Activated gamma-delta T cell (primary cell): Measurements from ENCODE around the gene GNAI2.
A peak's percentile ranks its signal among the peaks of the same experiment; 100 is the strongest.
"Not testable (repeated sequence)": the region's sequence is repeated elsewhere in the genome, so short reads cannot be mapped to it uniquely, and the experiment has no call there.

Experiments used
- DNase-seq: peaks from one replicate; lab custom pipeline; 2025; lab: John Stamatoyannopoulos, UW

Gene GNAI2

DNA sequence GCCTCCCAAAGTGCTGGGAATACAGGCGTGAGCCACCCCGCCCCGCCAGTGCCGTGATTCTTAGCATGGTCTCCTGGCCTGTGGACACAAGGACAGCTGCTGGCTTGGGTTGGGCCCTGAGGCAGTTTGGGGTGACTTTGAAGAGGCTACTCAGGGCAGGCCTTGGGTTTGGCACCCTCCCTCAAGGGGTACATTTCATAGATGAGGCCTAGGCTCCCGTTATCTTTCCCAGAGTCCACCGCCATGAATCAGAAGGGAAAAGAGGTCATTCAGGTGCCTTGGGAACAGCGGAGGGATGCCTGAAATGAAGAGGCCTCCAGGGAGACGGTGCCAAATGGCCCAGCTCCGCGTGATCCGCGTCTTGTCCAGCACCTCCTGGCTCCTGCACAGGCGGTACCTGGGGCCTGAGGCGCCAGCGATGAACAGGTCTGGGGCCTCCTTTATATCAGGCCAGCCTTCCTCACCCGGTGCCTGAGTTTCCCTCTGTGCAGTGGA, 9.3 kb downstream of the GNAI2 start:
- DNase-seq = no peak

- DNase-seq = peak; percentile 93
Measured at GRCh38 chr3:50245831-50246516, 10.0 kb downstream of the GNAI2 start.

DNA sequence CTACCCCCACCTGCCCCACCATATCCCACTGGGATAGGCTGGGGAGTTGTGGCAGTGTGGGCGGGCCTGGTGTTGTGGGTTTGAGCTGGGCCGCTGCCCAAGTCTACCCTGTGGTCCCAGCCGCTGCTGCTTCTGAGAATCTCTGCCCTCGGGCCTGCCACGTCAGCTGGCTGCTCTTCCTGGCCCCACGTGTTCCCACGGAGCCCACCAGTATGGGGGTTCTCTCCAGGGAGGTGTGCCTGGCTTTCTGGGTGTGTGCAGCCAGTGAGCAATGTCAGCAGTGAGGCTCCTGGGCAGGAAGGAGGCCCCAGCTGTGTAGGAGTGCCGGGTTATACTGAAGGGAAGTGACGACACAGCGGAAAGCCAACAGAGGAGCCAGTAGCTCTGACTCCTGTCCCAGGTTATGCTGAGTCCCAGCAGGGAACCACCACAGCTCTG, 10.5 kb downstream of the GNAI2 start:
- peak; percentile 50 for DNase-seq

DNA sequence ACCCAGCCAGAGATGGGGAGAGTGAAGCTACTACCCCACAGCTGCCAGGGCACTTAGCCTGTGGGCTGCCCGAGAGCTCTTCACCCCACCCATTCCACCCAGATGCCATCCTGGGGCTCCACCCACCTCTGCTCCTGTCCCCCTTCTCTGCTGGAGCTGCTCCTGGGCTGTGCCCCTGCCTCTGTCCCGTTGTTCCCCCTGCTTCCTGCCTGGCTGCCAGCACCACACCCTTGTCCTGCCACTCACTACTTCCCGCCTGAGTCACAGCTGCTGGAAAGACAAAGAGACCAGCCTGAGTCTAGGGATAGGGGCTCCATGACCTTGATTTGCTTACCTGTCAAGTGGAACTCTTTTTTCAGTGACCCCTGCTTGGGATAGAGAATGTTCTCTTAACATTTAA, 12.4 kb downstream of the GNAI2 start:
- DNase-seq = no peak

DNA sequence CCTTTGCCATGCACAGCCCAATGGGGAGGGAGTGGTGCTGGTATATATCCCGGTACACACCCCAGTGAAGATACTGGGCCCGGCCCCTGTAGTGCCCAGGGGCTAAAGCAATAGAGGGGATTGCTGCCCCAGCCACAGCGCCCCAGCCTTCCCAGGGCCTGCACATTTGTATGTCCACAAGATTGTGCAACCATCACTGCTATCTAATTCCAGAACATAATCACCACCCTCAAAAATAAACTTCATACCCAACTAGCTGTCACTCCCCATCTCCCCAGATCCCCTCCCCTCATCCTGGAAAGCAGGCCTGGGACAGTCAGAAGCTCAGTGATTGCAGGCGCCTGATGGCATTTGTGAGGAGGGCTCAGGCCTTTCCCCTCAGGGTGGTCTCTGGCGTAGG, 13.5 kb downstream of the GNAI2 start:
- DNase-seq = no peak

DNA sequence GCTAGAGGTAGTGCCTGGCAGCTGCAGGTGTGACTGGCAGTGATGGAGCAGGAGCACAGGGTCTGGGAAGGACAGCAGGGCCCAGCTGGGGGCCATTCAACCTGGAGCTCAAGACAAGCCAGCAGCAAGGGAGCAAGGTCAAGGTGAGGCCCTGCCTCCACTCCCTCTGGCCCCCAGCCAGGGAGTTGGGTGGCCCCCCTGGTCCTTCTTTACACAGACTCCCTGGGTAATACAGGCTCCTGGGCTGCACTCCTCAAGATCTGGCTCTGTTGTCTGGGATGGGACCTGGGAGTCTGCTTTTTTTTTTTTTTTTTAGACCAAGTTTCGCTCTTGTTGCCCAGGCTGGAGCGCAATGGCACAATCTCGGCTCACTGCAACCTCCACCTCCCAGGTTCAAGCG, 14.5 kb downstream of the GNAI2 start:
- DNase-seq = no peak

DNA sequence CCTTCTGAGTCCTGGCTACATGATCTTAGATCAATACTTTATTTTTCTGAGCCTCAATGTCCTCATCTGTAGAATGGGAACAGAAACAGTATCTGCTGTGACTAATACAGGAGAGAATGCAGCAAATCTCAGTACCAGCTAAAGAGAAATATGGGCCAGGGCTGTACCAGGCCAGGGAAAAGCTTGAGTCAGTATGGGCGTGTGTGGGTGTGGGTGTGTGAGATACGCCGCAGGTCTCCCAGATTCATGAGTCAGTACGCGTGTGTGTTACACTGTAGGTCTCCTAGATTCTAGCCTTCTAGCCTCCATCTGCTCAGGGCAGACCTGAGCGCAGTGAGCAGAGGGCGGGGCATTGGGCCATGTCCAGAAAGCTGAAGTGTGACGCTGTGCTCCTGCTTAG, 15.2 kb downstream of the GNAI2 start:
- DNase-seq = no peak

DNA sequence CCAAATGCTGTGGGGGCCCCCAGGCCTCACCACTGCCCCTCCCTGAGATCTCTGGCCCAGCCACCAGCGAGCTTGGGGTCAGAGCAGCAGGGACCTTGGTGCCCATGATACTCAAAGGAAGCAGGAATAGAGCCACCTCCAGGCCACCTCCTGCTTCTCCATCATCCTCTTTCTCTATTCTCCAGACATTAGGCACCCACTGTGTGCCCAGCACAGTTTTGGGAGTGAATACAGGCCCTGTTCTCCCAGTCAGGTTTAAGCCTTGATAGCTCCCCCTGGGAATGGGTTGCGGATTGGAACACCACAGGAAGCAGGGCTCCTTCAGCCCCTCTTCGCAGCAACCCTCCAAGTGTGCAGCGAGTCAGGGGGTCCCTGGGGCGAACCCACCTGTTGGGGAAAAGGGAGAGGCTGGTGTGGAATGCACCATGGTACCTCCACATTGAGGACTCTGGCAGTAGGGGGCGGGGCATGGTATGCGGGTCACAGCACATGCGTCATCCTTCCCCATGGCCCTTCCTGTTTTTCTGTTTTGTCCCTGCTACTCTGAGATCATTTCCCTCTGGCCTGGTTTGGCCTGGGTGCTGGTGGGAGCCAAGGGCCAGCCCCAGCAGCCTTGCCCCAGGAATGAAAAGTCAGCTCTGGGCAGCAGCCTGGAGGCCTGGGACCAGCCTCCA, 18.7 kb downstream of the GNAI2 start:
- no peak for DNase-seq

DNA sequence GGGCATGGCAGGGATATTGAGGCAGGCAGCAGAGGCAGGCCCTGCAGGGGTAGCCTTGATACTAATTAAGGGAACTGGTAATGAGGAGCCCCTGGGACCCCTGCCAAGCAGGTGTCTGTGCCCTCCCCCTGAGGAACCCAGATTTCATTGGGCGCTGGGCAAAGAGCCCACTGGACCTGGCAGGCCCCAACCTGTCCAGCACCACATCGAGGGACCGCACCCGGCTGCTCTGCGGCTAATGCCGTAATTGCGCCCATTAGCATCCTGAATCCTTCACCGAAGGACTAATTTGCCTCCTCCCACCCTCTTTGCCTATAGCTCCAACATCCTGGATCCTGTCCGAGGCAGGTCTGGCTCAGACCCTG, 19.2 kb downstream of the GNAI2 start:
- no peak for DNase-seq

GRCh38 chr3:50256978-50257890, 21.2 kb downstream of the GNAI2 start:
- DNase-seq = no peak

GRCh38 chr3:50258029-50258680, 22.2 kb downstream of the GNAI2 start:
- DNase-seq = no peak

GRCh38 chr3:50258979-50259378, 23.0 kb downstream of the GNAI2 start:
- no peak for DNase-seq

DNA sequence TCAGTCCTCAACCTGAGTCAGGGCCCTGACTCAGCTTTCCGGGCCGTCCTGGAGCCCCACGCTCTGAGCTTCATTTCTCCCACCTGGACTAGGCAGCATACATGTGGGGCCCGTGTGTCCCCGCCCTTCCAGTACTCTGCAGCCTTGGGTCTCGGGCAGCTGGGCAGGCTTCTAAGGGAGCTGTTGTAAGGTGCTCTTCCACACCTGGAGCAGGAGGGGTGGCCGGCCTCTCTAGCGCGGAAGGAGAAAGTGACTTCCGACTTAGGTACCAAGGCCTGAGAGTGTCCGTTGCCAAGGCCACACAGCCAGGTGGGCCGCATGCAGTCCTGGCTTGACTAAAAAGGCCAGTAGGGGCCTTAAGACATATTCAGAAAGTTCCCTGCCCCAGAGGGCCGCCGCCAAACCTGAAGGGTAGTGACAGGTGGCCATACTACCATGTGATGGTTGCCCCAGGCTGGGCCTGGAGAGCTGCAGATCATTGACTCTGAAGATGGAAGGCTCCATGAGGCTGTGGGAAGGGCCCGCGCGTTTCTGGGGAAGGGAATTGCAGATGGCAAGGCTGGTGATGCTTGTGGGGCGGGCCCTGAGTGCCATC, 23.5 kb downstream of the GNAI2 start:
- no peak for DNase-seq

- DNase-seq = peak; percentile 77
Measured at GRCh38 chr3:50260027-50260941, 24.3 kb downstream of the GNAI2 start.

- no peak for DNase-seq
Measured at GRCh38 chr3:50260942-50261441, 25.0 kb downstream of the GNAI2 start.

GRCh38 chr3:50261505-50261904, 25.5 kb downstream of the GNAI2 start:
- DNase-seq = no peak

- DNase-seq = not testable (repeated sequence)
Measured at GRCh38 chr3:50262200-50262599, 26.2 kb downstream of the GNAI2 start.

- no peak for DNase-seq
Measured at GRCh38 chr3:50262778-50263177, 26.8 kb downstream of the GNAI2 start.

- DNase-seq = no peak
Measured at GRCh38 chr3:50263478-50264382, 27.7 kb downstream of the GNAI2 start.
